Fibroblast of skin of right quadriceps (primary cell): Measurements from ENCODE around the gene POLR1A.

Source experiments
- DNase-seq: peaks from one replicate; pipeline ENCODE4 v3.0.0-alpha.2; 2013

The POLR1A gene

GRCh38 chr2:86036669-86037138 lies 69.0 kb downstream of the POLR1A start:
- no peak for DNase-seq

- peak; percentile 73 for DNase-seq
Observed at GRCh38 chr2:86035883-86036668, 69.6 kb downstream of the POLR1A start.

GRCh38 chr2:86035376-86035882 lies 70.3 kb downstream of the POLR1A start:
- no peak for DNase-seq

GRCh38 chr2:86033751-86034692 lies 71.7 kb downstream of the POLR1A start:
- no peak for DNase-seq

- DNase-seq = no peak
Observed at GRCh38 chr2:86032861-86033595, 72.7 kb downstream of the POLR1A start.

GRCh38 chr2:86031606-86032005 lies 74.1 kb downstream of the POLR1A start:
- DNase-seq = no peak

GRCh38 chr2:86031151-86031550 lies 74.5 kb downstream of the POLR1A start:
- DNase-seq = no peak

- DNase-seq = no peak
Observed at GRCh38 chr2:86029873-86030272, 75.8 kb downstream of the POLR1A start.

- no peak for DNase-seq
Observed at GRCh38 chr2:86028766-86029381, 76.8 kb downstream of the POLR1A start.

GRCh38 chr2:86027922-86028765 lies 77.5 kb downstream of the POLR1A start:
- no peak for DNase-seq

GRCh38 chr2:86027196-86027921 lies 78.3 kb downstream of the POLR1A start:
- DNase-seq = no peak

- no peak for DNase-seq
Observed at GRCh38 chr2:86026744-86027065, 79.0 kb downstream of the POLR1A start.

GRCh38 chr2:86025976-86026743 lies 79.5 kb downstream of the POLR1A start:
- no peak for DNase-seq

GRCh38 chr2:86025229-86025820 lies 80.4 kb downstream of the POLR1A start:
- DNase-seq = no peak

GRCh38 chr2:86023366-86023712 lies 82.3 kb downstream of the POLR1A start:
- no peak for DNase-seq

- no peak for DNase-seq
Observed at GRCh38 chr2:86022661-86023365, 82.9 kb downstream of the POLR1A start.

GRCh38 chr2:86021396-86022378 lies 84.0 kb downstream of the POLR1A start:
- no peak for DNase-seq

GRCh38 chr2:86020984-86021383 lies 84.7 kb downstream of the POLR1A start:
- DNase-seq = no peak
